A673 (cell line): ENCODE results near the gene IQCK.

Source experiments
- EZH2 ChIP-seq: fragments of 200-600 bp; sonication (generic); IDR thresholded peaks from 2 replicates; pipeline ENCODE4 v1.6.1; 2017; ENCODE audit warnings: borderline replicate concordance, low read depth, mild to moderate bottlenecking, mixed read lengths, antibody characterized with exemption, low read length; ENCODE audit not compliant: poor library complexity, severe bottlenecking
- TF ChIP-seq, protein P1 (sequence below): fragments of 300-800, 200-600 bp; sonication (generic); conservative IDR thresholded peaks from 2 replicates; pipeline ENCODE4 v1.5.1; 2017; ENCODE audit warnings: low read depth, mild to moderate bottlenecking, antibody characterized with exemption, low read length, moderate library complexity, mixed read lengths

DNA sequence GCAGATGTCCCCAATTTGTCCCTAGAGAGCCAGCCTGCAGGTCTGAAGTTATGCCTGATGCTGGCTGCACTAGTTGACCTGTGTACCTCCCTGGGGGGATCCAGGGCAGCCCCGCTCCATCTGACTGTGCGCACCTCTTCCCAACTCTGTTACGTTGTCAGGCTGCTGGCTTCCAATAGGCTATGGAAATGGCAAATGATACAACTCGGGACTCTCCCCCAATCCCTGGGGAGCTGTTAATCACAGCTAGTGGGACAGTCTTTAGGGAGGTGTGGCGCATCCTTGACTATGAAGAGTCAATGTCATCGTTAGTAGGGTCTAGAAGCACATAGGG is 136.4 kb downstream of the IQCK start:
- TF ChIP-seq, protein P1, sequence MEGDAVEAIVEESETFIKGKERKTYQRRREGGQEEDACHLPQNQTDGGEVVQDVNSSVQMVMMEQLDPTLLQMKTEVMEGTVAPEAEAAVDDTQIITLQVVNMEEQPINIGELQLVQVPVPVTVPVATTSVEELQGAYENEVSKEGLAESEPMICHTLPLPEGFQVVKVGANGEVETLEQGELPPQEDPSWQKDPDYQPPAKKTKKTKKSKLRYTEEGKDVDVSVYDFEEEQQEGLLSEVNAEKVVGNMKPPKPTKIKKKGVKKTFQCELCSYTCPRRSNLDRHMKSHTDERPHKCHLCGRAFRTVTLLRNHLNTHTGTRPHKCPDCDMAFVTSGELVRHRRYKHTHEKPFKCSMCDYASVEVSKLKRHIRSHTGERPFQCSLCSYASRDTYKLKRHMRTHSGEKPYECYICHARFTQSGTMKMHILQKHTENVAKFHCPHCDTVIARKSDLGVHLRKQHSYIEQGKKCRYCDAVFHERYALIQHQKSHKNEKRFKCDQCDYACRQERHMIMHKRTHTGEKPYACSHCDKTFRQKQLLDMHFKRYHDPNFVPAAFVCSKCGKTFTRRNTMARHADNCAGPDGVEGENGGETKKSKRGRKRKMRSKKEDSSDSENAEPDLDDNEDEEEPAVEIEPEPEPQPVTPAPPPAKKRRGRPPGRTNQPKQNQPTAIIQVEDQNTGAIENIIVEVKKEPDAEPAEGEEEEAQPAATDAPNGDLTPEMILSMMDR = no peak
- no peak for TF ChIP-seq EZH2
